Neural cell (in vitro differentiated cells): Measurements from ENCODE around the gene DUSP2. TPM values are rescaled to one million over a fixed set of nuclear protein-coding genes. Genes with fewer than 3 reads are reported as not detected.

Experiments
- H2AFZ ChIP-seq: fragments of 200-600, 300-800 bp; sonication (generic), shearing (Covaris generic); 2 replicates; pipeline ENCODE4 v1.6.0; 2014; ENCODE audit warnings: low read depth, mild to moderate bottlenecking, antibody characterized with exemption, low read length, moderate library complexity
- H3F3A ChIP-seq: fragments of 200-600 bp; shearing (Covaris generic); 2 replicates; pipeline ENCODE4 v1.6.1; 2016; ENCODE audit warnings: mild to moderate bottlenecking, moderate library complexity, mixed read lengths, antibody characterized with exemption, low read length; ENCODE audit not compliant: insufficient read depth, poor library complexity, severe bottlenecking
- H3K27ac ChIP-seq: fragments of 200-600, 300-800 bp; sonication (generic), shearing (Covaris generic); 2 replicates; pipeline ENCODE4 v1.5.1; 2014; ENCODE audit warnings: mild to moderate bottlenecking, low read length, moderate library complexity
- H3K27me3 ChIP-seq: fragments of 300-800, 200-600 bp; sonication (generic), shearing (Covaris generic); 2 replicates; pipeline ENCODE4 v1.6.0; 2014; ENCODE audit warnings: mild to moderate bottlenecking, low read depth, low read length, moderate library complexity; ENCODE audit not compliant: insufficient read depth
- H3K36me3 ChIP-seq: fragments of 300-800, 200-600 bp; sonication (generic), shearing (Covaris generic); 2 replicates; pipeline ENCODE4 v1.5.1; 2014; ENCODE audit warnings: mild to moderate bottlenecking, antibody characterized with exemption, low read length, moderate library complexity; ENCODE audit not compliant: insufficient read depth
- H3K4me2 ChIP-seq: fragments of 300-800, 200-600 bp; sonication (generic), shearing (Covaris generic); 2 replicates; pipeline ENCODE4 v1.6.0; 2014; ENCODE audit warnings: mild to moderate bottlenecking, low read length
- H3K4me3 ChIP-seq: fragments of 300-800, 200-600 bp; sonication (generic), shearing (Covaris generic); 2 replicates; pipeline ENCODE4 v1.5.1; 2014; ENCODE audit warnings: mild to moderate bottlenecking, low read length, moderate library complexity
- H3K79me2 ChIP-seq: fragments of 200-600 bp; shearing (Covaris generic); replicated peaks from 2 replicates; pipeline ENCODE4 v1.6.0; 2014; ENCODE audit warnings: mild to moderate bottlenecking, low read length, moderate library complexity; ENCODE audit not compliant: insufficient read depth
- H3K9ac ChIP-seq: fragments of 300-800, 200-600 bp; sonication (generic), shearing (Covaris generic); 2 replicates; pipeline ENCODE4 v1.6.1; 2016; ENCODE audit warnings: mild to moderate bottlenecking, low read length, mixed read lengths
- H3K9me2 ChIP-seq: fragments of 200-600 bp; shearing (Covaris generic); 2 replicates; pipeline ENCODE4 v1.6.1; 2016; ENCODE audit warnings: mild to moderate bottlenecking, low read length, mixed read lengths; ENCODE audit not compliant: insufficient read depth
- H3K9me3 ChIP-seq: fragments of 200-600, 300-800 bp; sonication (generic), shearing (Covaris generic); 2 replicates; pipeline ENCODE4 v1.6.1; 2016; ENCODE audit warnings: mild to moderate bottlenecking, mixed run types, low read length, moderate library complexity, mixed read lengths
- H4K20me1 ChIP-seq: fragments of 200-600 bp; shearing (Covaris generic); 2 replicates; pipeline ENCODE4 v1.6.1; 2016; ENCODE audit warnings: mild to moderate bottlenecking, mixed run types; ENCODE audit not compliant: insufficient read depth
- EP300 ChIP-seq: fragments of 450-650 bp; conservative IDR thresholded peaks from 2 replicates; pipeline ENCODE4 v1.6.1; 2014; ENCODE audit warnings: antibody characterized with exemption, mild to moderate bottlenecking, moderate library complexity; ENCODE audit not compliant: poor library complexity, severe bottlenecking
- EZH2 ChIP-seq: fragments of 200-600, 300-800 bp; shearing (Covaris generic), sonication (generic); IDR thresholded peaks from 2 replicates; pipeline ENCODE4 v1.6.1; 2014; ENCODE audit warnings: antibody characterized with exemption, low read length, borderline replicate concordance, mild to moderate bottlenecking; ENCODE audit not compliant: insufficient read depth, poor library complexity, severe bottlenecking
- MXI1 ChIP-seq: fragments of 450-650 bp; conservative IDR thresholded peaks from 2 replicates; pipeline ENCODE4 v1.6.1; 2014; ENCODE audit warnings: antibody characterized with exemption, mild to moderate bottlenecking; ENCODE audit not compliant: poor library complexity, severe bottlenecking
- POLR2AphosphoS5 ChIP-seq: IDR thresholded peaks from 2 replicates; pipeline ENCODE4 v1.6.1; 2012
- RAD21 ChIP-seq: fragments of 450-650 bp; conservative IDR thresholded peaks from 2 replicates; pipeline ENCODE4 v1.6.1; 2014; ENCODE audit warnings: antibody characterized with exemption, mild to moderate bottlenecking, moderate library complexity
- SMC3 ChIP-seq: fragments of 450-650 bp; conservative IDR thresholded peaks from 2 replicates; pipeline ENCODE4 v1.6.1; 2014; ENCODE audit warnings: antibody characterized with exemption, mild to moderate bottlenecking, moderate library complexity; ENCODE audit not compliant: poor library complexity
- TAF1 ChIP-seq: IDR thresholded peaks from 2 replicates; pipeline ENCODE4 v1.6.1; 2012; ENCODE audit warnings: low read depth
- polyA plus RNA-seq: library from polyadenylated mRNA; depleted of rRNA; stranded (reverse); fragments of >200 nt; gene quantifications from 2 replicates; pipeline ENCODE4 v1.2.3, GENCODE V29; 2014
- TF ChIP-seq, protein P1 (sequence below): fragments of 450-650 bp; IDR thresholded peaks from 2 replicates; pipeline ENCODE4 v1.5.1; 2014; ENCODE audit warnings: antibody characterized with exemption, mild to moderate bottlenecking, moderate library complexity; ENCODE audit not compliant: poor library complexity, severe bottlenecking
- TF ChIP-seq, protein P2 (sequence below): IDR thresholded peaks from 2 replicates; pipeline ENCODE4 v1.6.1; 2012; ENCODE audit warnings: borderline replicate concordance

DUSP2 gene
- polyA plus RNA-seq, 1 donor from 2014 or later, result 2.1 TPM

DNA sequence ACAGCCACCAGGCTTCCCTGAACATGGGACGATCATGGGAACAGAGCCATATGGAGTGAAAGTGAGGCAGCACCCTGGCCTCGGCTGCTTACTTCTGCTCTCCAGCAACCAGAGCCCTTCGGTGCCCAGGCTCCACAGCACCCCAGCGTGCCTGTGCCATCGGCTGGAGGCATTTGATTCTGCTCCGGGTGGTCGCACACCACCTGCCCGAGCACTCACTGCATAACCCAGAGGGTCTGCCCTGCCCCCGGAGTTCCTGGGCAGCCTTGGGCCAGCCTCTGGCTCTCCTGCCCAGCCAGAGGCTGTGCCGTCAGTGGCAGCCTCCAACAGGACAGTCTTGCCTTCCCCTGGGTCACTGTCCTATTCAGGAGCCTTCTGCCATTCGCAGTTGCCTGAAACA is 10.8 kb downstream of the DUSP2 start:
- Histone ChIP-seq H3K4me3 (no peak overlapping the region), H3K9me3 (no peaks in the 10 kb centered on the region), H3K36me3 (no peaks in the 10 kb centered on the region), H3K27ac (no peak overlapping the region), H3K9ac (no peak overlapping the region), H3F3A (no peaks in the 10 kb centered on the region), H3K27me3 (no peaks in the 10 kb centered on the region), H4K20me1 (no peaks in the 10 kb centered on the region), H3K4me2 (no peak overlapping the region), H3K79me2 (no peaks in the 10 kb centered on the region), H3K9me2 (no peaks in the 10 kb centered on the region), H2AFZ (no peak overlapping the region)
- TF ChIP-seq RAD21, result no peak
- TF ChIP-seq SMC3, result no peak
- no peak for TF ChIP-seq EZH2
- no peak for TF ChIP-seq TAF1
- TF ChIP-seq, protein P1, sequence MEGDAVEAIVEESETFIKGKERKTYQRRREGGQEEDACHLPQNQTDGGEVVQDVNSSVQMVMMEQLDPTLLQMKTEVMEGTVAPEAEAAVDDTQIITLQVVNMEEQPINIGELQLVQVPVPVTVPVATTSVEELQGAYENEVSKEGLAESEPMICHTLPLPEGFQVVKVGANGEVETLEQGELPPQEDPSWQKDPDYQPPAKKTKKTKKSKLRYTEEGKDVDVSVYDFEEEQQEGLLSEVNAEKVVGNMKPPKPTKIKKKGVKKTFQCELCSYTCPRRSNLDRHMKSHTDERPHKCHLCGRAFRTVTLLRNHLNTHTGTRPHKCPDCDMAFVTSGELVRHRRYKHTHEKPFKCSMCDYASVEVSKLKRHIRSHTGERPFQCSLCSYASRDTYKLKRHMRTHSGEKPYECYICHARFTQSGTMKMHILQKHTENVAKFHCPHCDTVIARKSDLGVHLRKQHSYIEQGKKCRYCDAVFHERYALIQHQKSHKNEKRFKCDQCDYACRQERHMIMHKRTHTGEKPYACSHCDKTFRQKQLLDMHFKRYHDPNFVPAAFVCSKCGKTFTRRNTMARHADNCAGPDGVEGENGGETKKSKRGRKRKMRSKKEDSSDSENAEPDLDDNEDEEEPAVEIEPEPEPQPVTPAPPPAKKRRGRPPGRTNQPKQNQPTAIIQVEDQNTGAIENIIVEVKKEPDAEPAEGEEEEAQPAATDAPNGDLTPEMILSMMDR, result no peak
- TF ChIP-seq, protein P2, sequence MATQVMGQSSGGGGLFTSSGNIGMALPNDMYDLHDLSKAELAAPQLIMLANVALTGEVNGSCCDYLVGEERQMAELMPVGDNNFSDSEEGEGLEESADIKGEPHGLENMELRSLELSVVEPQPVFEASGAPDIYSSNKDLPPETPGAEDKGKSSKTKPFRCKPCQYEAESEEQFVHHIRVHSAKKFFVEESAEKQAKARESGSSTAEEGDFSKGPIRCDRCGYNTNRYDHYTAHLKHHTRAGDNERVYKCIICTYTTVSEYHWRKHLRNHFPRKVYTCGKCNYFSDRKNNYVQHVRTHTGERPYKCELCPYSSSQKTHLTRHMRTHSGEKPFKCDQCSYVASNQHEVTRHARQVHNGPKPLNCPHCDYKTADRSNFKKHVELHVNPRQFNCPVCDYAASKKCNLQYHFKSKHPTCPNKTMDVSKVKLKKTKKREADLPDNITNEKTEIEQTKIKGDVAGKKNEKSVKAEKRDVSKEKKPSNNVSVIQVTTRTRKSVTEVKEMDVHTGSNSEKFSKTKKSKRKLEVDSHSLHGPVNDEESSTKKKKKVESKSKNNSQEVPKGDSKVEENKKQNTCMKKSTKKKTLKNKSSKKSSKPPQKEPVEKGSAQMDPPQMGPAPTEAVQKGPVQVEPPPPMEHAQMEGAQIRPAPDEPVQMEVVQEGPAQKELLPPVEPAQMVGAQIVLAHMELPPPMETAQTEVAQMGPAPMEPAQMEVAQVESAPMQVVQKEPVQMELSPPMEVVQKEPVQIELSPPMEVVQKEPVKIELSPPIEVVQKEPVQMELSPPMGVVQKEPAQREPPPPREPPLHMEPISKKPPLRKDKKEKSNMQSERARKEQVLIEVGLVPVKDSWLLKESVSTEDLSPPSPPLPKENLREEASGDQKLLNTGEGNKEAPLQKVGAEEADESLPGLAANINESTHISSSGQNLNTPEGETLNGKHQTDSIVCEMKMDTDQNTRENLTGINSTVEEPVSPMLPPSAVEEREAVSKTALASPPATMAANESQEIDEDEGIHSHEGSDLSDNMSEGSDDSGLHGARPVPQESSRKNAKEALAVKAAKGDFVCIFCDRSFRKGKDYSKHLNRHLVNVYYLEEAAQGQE, result no peak
- TF ChIP-seq POLR2AphosphoS5, result no peak
- TF ChIP-seq MXI1, result no peak
- no peak for TF ChIP-seq EP300

DNA sequence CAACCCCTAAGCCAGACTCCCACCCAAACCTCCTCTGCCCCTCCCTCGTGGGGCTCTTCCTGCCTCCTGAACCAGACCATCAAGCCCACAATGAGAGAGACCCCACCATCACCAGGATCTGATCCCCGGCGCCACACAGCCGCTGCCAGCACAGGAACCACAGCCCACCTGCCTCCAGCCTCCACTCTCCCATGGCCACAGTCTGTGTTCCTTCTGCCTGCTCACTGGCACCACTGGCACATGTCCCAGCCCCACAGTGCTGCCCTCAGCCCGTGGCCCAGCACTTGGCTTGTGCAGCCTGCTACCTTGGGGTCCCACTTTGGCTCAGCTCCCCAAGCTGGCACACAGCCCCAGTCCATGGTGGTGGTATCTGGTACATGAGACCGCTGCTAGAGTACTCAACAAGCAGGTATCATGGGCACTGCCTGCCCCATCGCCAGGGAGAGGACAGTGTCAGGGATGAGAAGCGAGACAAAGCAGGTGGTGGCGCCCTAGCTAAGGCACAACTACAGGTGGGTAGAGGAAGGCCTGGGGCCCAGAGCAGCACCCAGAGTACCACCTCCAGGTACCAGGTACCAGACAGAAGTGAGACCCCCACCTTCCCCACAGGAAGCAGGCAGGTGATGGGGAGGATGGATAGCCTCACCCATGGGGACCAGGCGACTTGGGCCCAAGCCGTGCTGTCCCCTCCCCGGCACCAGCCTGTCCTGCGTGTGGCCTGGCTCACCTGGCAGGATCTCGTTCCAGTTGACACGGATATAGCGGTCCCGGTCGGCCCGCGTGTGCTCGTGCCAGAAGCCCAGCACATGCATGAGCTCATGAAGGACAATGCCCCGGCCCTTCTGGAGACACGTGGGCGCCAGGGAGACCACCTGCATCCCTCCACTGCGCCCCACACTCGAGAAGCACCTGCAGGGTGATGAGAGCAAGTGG is 13.2 kb downstream of the DUSP2 start:
- Histone ChIP-seq H3F3A (no peaks in the 10 kb centered on the region), H2AFZ (no peak overlapping the region)
- TF ChIP-seq, protein P2, result no peak
- no peak for TF ChIP-seq EZH2

More for the DNA sequence above, 13.2 kb downstream of the DUSP2 start:
- Histone ChIP-seq H4K20me1 (no peaks in the 10 kb centered on the region), H3K4me3 (no peak overlapping the region), H3K36me3 (no peaks in the 10 kb centered on the region), H3K27ac (no peak overlapping the region), H3K79me2 (no peaks in the 10 kb centered on the region), H3K27me3 (no peaks in the 10 kb centered on the region), H3K9me2 (no peaks in the 10 kb centered on the region), H3K9me3 (no peaks in the 10 kb centered on the region), H3K4me2 (no peak overlapping the region), H3K9ac (no peak overlapping the region)
